PFSK-1 (cell line): Measurements from ENCODE around the gene CCDC32.

ENCODE experiments used
- FOXP2 ChIP-seq: optimal IDR thresholded peaks from 2 replicates; pipeline ENCODE3; 2011; ENCODE audit warnings: borderline replicate concordance, control low read depth, inconsistent platforms; ENCODE audit not compliant: insufficient read depth; ENCODE audit errors: extremely low read length, extremely low read depth
- POLR2AphosphoS5 ChIP-seq: IDR thresholded peaks from 2 replicates; pipeline ENCODE4 v1.6.1; 2012; ENCODE audit warnings: low read depth, mild to moderate bottlenecking, control low read depth, low read length, moderate library complexity
- REST ChIP-seq, 2 experiments: IDR thresholded peaks; 2 replicates each; pipeline versions ENCODE4 v1.6.1 to v1.8.0; 2011 to 2012; ENCODE audit warnings: low read depth in 2 of 2, low read length in 2 of 2, control low read depth in 1 of 2, inconsistent platforms in 1 of 2, mild to moderate bottlenecking in 1 of 2, moderate library complexity in 1 of 2; ENCODE audit not compliant: insufficient read depth in 1 of 2
- SIN3A ChIP-seq: IDR thresholded peaks from 2 replicates; pipeline ENCODE4 v1.6.1; 2012; ENCODE audit warnings: mild to moderate bottlenecking, low read length, moderate library complexity, borderline replicate concordance; ENCODE audit not compliant: insufficient read depth
- TAF1 ChIP-seq: IDR thresholded peaks from 2 replicates; pipeline ENCODE4 v1.6.1; 2012; ENCODE audit warnings: low read length, control low read depth, borderline replicate concordance; ENCODE audit not compliant: insufficient read depth

The CCDC32 gene

GRCh38 chr15:40516322-40516721 is 48.5 kb downstream of the CCDC32 start:
- TF ChIP-seq REST (IDR thresholded peaks at IDR 0.05; ENCODE audit: insufficient read depth in 1 of 2, low read depth in 2 of 2, low read length in 2 of 2) (no peak), POLR2AphosphoS5 (no peak), TAF1 (no peak)

GRCh38 chr15:40513609-40514008 is 51.2 kb downstream of the CCDC32 start:
- TF ChIP-seq POLR2AphosphoS5 = no peak
- TF ChIP-seq TAF1 = no peak
- no peak for TF ChIP-seq FOXP2
- TF ChIP-seq SIN3A = no peak
- TF ChIP-seq REST (IDR thresholded peaks at IDR 0.05; ENCODE audit: insufficient read depth in 1 of 2, low read depth in 2 of 2, low read length in 2 of 2) = no peak

- no peak for TF ChIP-seq SIN3A
Measured at GRCh38 chr15:40512440-40512839, 52.4 kb downstream of the CCDC32 start.

GRCh38 chr15:40511472-40512133 is 53.2 kb downstream of the CCDC32 start:
- no peak for TF ChIP-seq SIN3A
- TF ChIP-seq TAF1 = no peak

- TF ChIP-seq TAF1 (no peak), POLR2AphosphoS5 (no peak), REST (IDR thresholded peaks at IDR 0.05; ENCODE audit: insufficient read depth in 1 of 2, low read depth in 2 of 2, low read length in 2 of 2) (no peak), SIN3A (no peak), FOXP2 (no peak)
Measured at GRCh38 chr15:40511093-40511471, 53.8 kb downstream of the CCDC32 start.

- TF ChIP-seq SIN3A = no peak
- TF ChIP-seq REST (IDR thresholded peaks at IDR 0.05; ENCODE audit: insufficient read depth in 1 of 2, low read depth in 2 of 2, low read length in 2 of 2) = no peak
- TF ChIP-seq POLR2AphosphoS5 = no peak
- TF ChIP-seq FOXP2 = no peak
- no peak for TF ChIP-seq TAF1
Measured at GRCh38 chr15:40510201-40510600, 54.6 kb downstream of the CCDC32 start.
